Thymus (tissue), 11 donors: ENCODE results near the gene FPGS. TPM values are rescaled to one million over a fixed set of nuclear protein-coding genes. Genes with fewer than 3 reads are reported as not detected.

Experiments used
- DNase-seq, 9 donors: peaks; one replicate each; pipeline ENCODE4 v3.0.0-alpha.2; 2013; ENCODE audit warnings: low spot score in 9 of 9, low read depth in 6 of 9, missing footprints in 1 of 9
- H3K27ac ChIP-seq, 2 donors: one replicate each; pipeline ENCODE4 v1.5.1; 2013; ENCODE audit warnings: control low read depth in 1 of 2, low read depth in 1 of 2, low read length in 1 of 2, mild to moderate bottlenecking in 1 of 2, moderate library complexity in 1 of 2
- H3K27me3 ChIP-seq, 2 donors: one replicate each; pipeline ENCODE4 v1.5.1; 2013; ENCODE audit warnings: low read length in 1 of 2; ENCODE audit not compliant: control insufficient read depth in 2 of 2, insufficient read depth in 1 of 2
- H3K36me3 ChIP-seq, 2 donors: one replicate each; pipeline ENCODE4 v1.5.1; 2013; ENCODE audit warnings: low read length in 1 of 2, mild to moderate bottlenecking in 1 of 2, moderate library complexity in 1 of 2; ENCODE audit not compliant: control insufficient read depth in 2 of 2, insufficient read depth in 2 of 2
- H3K4me1 ChIP-seq, 2 donors: one replicate each; pipeline ENCODE4 v1.5.1; 2013; ENCODE audit warnings: low read length in 2 of 2; ENCODE audit not compliant: control insufficient read depth in 2 of 2, insufficient read depth in 2 of 2
- H3K4me3 ChIP-seq, 2 donors: one replicate each; pipeline ENCODE4 v1.5.1; 2013; ENCODE audit warnings: low read length in 2 of 2, control low read depth in 1 of 2, mild to moderate bottlenecking in 1 of 2
- H3K9me3 ChIP-seq, 2 donors: one replicate each; pipeline ENCODE4 v1.5.1; 2013; ENCODE audit warnings: low read length in 1 of 2, mild to moderate bottlenecking in 1 of 2; ENCODE audit not compliant: control insufficient read depth in 2 of 2, insufficient read depth in 1 of 2
- WGBS: extraction: QIAGEN DNeasy Blood & Tissue Kit; methylation state at CpG from one replicate; pipeline ENCODE4 v1.1.7; 2013; 5-methylcytosine and 5-hydroxymethylcytosine counted together
- polyA plus RNA-seq: library from polyadenylated mRNA; stranded (reverse); fragments of 200-250 nt; gene quantifications from one replicate; pipeline ENCODE4 v1.2.3, GENCODE V29; 2013
- total RNA-seq: library from RNA; stranded (reverse); fragments of 120-200 nt; gene quantifications from one replicate; pipeline ENCODE4 v1.2.4, GENCODE V29; 2013
- donor health status: healthy.

The FPGS gene
- total and polyA plus RNA-seq, 2 donors: 30.4 to 48.4 TPM

DNA sequence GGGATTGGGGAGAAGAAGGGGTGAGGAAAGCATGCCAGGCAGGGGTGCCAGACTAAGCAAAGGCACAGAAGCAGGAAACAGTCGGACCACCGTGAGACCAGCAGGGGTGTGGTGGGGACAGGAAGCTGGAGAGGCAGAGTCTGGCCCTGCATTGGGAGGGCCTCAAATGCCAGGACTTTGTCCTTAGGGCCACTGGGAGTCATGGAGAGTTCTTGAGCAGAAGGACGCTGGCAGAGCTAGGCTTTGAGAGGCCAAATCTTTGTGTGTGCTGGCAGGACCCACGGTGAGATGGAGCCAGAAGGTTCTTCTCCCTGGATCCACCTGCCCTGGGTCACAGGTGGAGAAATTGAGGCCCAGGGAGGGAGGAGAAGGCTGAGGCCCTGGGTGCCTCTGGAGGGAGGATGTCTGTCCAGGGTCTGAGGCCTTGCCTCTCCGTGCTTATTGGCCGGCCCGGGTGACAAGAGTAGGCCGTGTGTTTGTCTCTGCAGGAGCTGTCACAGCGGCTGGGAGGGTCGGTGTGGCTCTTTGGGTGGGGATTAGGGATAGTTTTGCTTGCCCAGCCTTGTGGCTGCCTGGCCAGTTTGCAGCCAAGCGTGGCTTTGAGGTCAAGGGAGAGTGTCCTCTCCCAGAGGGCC is 53.5 kb downstream of the FPGS start:
- Histone ChIP-seq H3K27me3 (no peaks in the 10 kb centered on the region), H3K27ac (no peak overlapping the region), H3K4me1 (peaks cover 13 to 32% of the 10 kb centered on the region in 2 donors), H3K36me3 (peaks cover 0 to 4% of the 10 kb centered on the region in 2 donors), H3K4me3 (no peak overlapping the region), H3K9me3 (no peaks in the 10 kb centered on the region)
- no peak for DNase-seq
- 87% methylated on average over 11 of the region's 11 CpGs for WGBS

DNA sequence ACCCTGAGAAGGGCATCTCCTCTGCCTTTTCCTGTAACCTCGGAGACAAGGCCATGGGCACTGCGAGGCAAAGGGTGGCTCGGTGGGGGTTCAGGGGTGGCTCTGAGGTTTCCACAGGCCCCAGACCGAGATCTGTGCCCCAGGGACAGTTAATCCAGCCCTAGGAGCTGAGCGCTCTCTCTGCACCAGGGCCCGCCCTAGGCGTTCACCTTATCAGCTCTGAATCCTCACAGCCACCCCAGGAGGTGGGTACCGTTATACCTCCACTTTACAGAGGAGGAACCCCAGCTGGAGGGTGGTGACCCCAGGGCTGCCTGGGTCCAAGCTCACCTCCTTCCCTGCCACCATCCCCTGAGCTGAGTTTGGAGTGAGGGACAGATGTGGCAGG is 54.0 kb downstream of the FPGS start:
- no peaks in the 10 kb centered on the region for H3K9me3 ChIP-seq
- no peak overlapping the region for H3K4me3 ChIP-seq
- H3K27ac ChIP-seq: no peak overlapping the region
- H3K27me3 ChIP-seq: no peaks in the 10 kb centered on the region
- peaks cover 15 to 37% of the 10 kb centered on the region in 2 donors for H3K4me1 ChIP-seq
- no peak for DNase-seq
- 95% methylated on average over 8 of the region's 8 CpGs for WGBS
- H3K36me3 ChIP-seq: peaks cover 0 to 4% of the 10 kb centered on the region in 2 donors

DNA sequence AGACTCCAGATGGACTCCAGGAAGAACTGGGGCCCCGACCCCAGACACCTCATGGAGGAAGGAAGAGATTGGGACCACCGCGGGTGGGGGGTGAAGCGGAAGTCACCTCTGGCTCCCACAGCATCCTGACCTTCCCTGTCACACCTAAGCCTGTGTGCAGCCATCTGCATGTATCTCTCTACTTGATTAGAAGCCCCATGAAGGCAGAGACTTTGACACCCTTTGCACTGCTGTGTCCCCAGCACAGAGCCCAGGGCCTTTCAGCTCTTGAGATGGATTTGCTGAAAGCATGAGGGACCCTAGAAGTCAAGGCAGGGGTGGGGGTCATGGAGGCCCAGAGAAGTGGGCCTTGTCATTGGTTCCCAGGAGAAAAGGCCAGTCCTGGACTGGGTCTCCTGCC is 54.6 kb downstream of the FPGS start:
- Histone ChIP-seq H3K4me1 (peaks cover 19 to 42% of the 10 kb centered on the region in 2 donors), H3K4me3 (no peak overlapping the region), H3K36me3 (peaks cover 0 to 4% of the 10 kb centered on the region in 2 donors), H3K9me3 (no peaks in the 10 kb centered on the region), H3K27me3 (no peaks in the 10 kb centered on the region), H3K27ac (no peak overlapping the region)
- WGBS: 55% methylated on average over 4 of the region's 4 CpGs
- DNase-seq: no peak

DNA sequence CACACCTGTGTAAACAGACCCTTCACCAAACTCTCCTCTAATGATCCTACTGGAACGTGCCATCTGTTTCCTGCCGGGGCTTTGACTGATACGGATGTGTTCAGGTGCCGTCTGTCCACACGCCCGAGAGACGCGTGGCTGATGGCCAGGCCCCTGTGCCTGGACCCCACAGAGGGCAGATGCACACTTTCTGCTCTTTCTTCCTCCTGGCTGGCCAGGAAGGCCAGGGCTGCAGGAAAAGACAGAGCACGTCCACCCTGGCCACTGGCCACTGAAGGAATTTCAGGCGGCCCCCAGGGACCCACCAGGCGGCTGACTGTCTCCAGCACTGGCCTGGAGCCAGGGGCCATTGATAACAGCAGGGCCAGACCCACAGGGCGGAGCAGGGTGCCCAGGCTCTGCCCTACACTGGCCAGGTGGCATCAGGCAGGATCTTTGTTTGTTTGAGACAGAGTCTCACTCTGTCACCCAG is 55.4 kb downstream of the FPGS start:
- DNase-seq: no peak
- 48% methylated on average over 12 of the region's 12 CpGs for WGBS
- H3K27me3 ChIP-seq: no peaks in the 10 kb centered on the region
- no peaks in the 10 kb centered on the region for H3K36me3 ChIP-seq
- peaks cover 19 to 47% of the 10 kb centered on the region in 2 donors for H3K4me1 ChIP-seq
- no peak overlapping the region for H3K27ac ChIP-seq
- H3K4me3 ChIP-seq: no peak overlapping the region
- no peaks in the 10 kb centered on the region for H3K9me3 ChIP-seq

DNA sequence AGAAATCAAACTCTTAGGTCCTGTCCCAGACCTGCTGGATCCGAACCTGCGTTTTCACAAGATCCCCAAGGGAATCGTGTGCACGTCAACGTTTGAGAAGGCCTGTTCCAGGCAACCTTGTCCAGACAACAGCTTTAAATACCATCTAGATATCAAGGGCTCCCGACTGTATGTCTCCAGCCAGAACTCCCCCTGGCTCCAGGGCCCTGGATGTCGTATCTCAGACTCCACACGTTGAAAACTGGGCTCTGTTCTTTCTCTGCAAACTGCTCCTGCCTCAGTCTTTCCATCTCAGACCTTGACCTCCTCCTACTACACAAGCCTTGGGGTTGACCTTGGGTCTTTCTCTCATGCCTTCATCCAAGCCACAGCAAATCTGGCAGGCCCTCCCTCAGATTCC is 57.6 kb downstream of the FPGS start:
- Histone ChIP-seq H3K27ac (no peak overlapping the region), H3K27me3 (no peaks in the 10 kb centered on the region), H3K4me1 (peaks cover 9 to 37% of the 10 kb centered on the region in 2 donors), H3K9me3 (peaks cover 0 to 1% of the 10 kb centered on the region in 2 donors), H3K36me3 (no peaks in the 10 kb centered on the region), H3K4me3 (no peak overlapping the region)
- WGBS: 92% methylated on average over 8 of the region's 8 CpGs
- DNase-seq: no peak

DNA sequence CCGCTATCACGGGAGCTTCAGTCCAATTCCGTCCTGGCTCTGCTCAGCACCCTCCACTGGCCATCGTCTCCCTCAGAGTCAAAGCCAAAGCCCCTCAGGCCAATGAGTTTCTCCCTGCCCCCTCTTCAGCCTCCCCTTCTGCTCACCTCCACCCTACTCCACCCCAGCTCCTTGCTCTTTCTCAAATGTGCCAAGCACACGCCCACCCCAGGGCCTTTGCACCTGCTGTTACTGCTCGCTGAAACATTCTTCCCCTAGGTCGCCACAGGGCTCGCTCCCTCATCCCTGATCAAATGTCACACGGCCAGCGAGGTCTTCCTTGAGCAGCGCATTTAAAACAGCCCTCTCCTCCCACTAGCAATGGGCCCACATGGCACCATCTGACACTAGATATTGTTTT is 58.1 kb downstream of the FPGS start:
- Histone ChIP-seq H3K27me3 (no peaks in the 10 kb centered on the region), H3K27ac (no peak overlapping the region), H3K9me3 (peaks cover 0 to 1% of the 10 kb centered on the region in 2 donors), H3K4me3 (no peak overlapping the region), H3K4me1 (peaks cover 14 to 43% of the 10 kb centered on the region in 2 donors), H3K36me3 (no peaks in the 10 kb centered on the region)
- 96% methylated on average over 11 of the region's 11 CpGs for WGBS
- DNase-seq: no peak

DNA sequence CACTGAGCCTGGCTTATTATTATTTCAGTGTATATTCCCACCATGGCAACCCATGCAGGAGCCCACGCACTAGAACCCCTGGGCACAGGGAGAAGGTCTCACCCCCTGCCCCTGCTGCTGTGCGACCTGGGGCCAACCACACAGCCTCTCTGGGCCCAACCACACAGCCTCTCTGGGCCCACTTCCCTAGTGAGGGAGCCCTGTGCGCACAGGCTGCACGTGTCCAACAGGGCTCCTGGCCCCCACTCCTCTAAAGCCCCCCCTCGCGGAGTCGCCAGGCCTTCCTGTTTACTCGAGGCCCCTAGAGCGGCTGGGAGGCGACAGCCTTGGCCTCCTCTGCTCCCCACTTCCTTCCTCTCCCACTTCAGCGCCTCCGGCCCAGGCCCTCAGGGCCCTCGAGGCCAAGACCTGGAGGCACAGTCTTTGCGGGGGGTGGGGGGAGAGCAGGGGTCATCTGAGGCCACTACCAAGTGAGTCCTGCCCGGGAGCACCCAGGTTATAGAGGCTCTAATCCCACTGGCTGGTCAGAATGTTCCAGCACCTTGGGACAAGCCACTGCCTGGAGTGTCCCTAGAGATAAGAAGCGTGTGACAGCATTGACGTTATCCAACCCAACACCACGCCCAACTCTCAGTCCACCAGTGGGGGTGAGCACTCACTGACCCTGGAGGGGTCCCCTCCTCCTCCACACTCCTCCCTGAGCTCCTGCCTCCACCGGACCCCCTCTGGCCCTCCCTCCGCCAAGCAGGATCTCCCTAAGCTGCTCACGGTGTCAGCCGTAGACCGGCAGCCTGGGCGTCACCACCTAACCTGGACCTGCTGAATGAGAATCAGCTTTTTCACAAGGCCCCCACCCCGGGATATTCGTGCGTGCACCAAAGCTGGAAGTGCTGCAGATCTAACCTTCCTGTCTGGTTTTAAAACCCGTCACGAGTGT is 59.7 kb downstream of the FPGS start:
- Histone ChIP-seq H3K9me3 (peaks cover 0 to 1% of the 10 kb centered on the region in 2 donors), H3K36me3 (no peaks in the 10 kb centered on the region), H3K4me1 (peaks cover 16 to 50% of the 10 kb centered on the region in 2 donors), H3K4me3 (no peak overlapping the region), H3K27ac (peak overlapping the region; percentile 33 to 36), H3K27me3 (no peaks in the 10 kb centered on the region)
- 36% methylated on average over 29 of the region's 29 CpGs for WGBS
- DNase-seq: peak in 4 of 9 donors; percentile 37 to 67 (median 44)

DNA sequence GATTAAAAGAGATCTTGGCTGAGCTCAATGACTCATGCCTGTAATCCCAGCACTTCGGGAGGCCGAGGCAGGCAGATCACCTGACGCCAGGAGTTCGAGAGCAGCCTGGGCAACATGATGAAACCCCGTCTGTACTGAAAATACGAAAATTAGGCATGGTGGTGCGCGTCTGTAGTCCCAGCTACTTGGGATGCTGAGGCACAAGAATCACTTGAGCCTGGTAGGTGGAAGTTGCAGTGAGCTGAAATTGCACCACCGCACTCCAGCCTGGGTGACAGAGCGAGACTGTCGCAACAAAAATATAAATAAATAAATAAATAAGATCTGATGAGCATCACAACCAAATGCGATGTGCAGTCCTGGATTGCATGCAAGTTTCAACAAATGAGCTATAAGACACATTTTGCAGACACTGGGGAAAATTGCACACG is 60.5 kb downstream of the FPGS start:
- no peaks in the 10 kb centered on the region for H3K27me3 ChIP-seq
- no peak overlapping the region for H3K27ac ChIP-seq
- H3K36me3 ChIP-seq: no peaks in the 10 kb centered on the region
- WGBS: 96% methylated on average over 13 of the region's 13 CpGs
- H3K4me1 ChIP-seq: peaks cover 16 to 41% of the 10 kb centered on the region in 2 donors
- H3K9me3 ChIP-seq: peaks cover 0 to 1% of the 10 kb centered on the region in 2 donors
- no peak for DNase-seq
- H3K4me3 ChIP-seq: no peak overlapping the region
